Tracheal epithelial cell (primary cell): Measurements from ENCODE around the gene SLC6A7. TPM values are rescaled to one million over a fixed set of nuclear protein-coding genes. Genes with fewer than 3 reads are reported as not detected.

Experiments
- total RNA-seq: library from RNA; depleted of rRNA; stranded (reverse); fragments of >200 nt; gene quantifications from 2 replicates; pipeline ENCODE4 v1.2.1, GENCODE V29; 2014

Gene SLC6A7
- total RNA-seq: under 0.01 TPM in 1 of 2 replicates, not detected in the other

GRCh38 chr5:150189728-150190502 lies at the start of gene SLC6A7:
Gene SLC6A7, plus strand, starts transcription at chr5:150190062. Its CDS starts 266 bp downstream, at chr5:150190328.

GRCh38 chr5:150155258-150156026 lies 34.4 kb upstream of the SLC6A7 start, which contains the start of gene PDGFRB:
Gene PDGFRB, minus strand, starts transcription at chr5:150155845. Its CDS starts 18,798 bp downstream, at chr5:150137047.

GRCh38 chr5:150166650-150167511 lies 23.0 kb upstream of the SLC6A7 start, which contains the start of gene CDX1:
Gene CDX1, plus strand, starts transcription at chr5:150166778. Its CDS starts 99 bp downstream, at chr5:150166877.

Other genes with a start within 250 kb of the SLC6A7 start
- under 0.01 TPM in 1 of 2 replicates, not detected in the other for gene PDE6A, start 245.3 kb upstream of the SLC6A7 start, total RNA-seq
- gene SLC26A2, start 229.3 kb upstream of the SLC6A7 start, total RNA-seq: 4.0 and 22.2 TPM in 2 replicates
- gene TIGD6, start 189.4 kb upstream of the SLC6A7 start, total RNA-seq: 3.9 and 5.8 TPM in 2 replicates
- gene HMGXB3, start 189.3 kb upstream of the SLC6A7 start, total RNA-seq: 33.5 and 36.9 TPM in 2 replicates
- gene CSF1R, start 103.5 kb upstream of the SLC6A7 start, total RNA-seq: under 0.01 TPM in 1 of 2 replicates, not detected in the other
- gene PDGFRB, start 34.2 kb upstream of the SLC6A7 start, total RNA-seq: under 0.01 and 0.24 TPM in 2 replicates
- under 0.01 TPM in 1 of 2 replicates, not detected in the other for gene CDX1, start 23.3 kb upstream of the SLC6A7 start, total RNA-seq
- gene CAMK2A, start 99.7 kb downstream of the SLC6A7 start, total RNA-seq: under 0.01 and 0.24 TPM in 2 replicates
- 14.9 and 29.6 TPM in 2 replicates for gene ARSI, start 112.8 kb downstream of the SLC6A7 start, total RNA-seq
- gene TCOF1, start 167.6 kb downstream of the SLC6A7 start, total RNA-seq: 13.0 and 14.5 TPM in 2 replicates
- 4.0 and 6.7 TPM in 2 replicates for gene CD74, start 222.8 kb downstream of the SLC6A7 start, total RNA-seq